Gastrocnemius medialis (tissue), 4 donors: ENCODE results near the gene OR6S1.

Experiments
- CTCF ChIP-seq, 5 experiments: fragments of 450-650 bp in 3 of 5; fragments of 200-600 bp in 2 of 5; sonication (generic) in 2 of 5; IDR thresholded peaks in 4 of 5; conservative IDR thresholded peaks in 1 of 5; 1 replicate in 4 of 5; 2 replicates in 1 of 5; pipeline ENCODE4 v1.5.1; 2016 to 2019; ENCODE audit warnings: antibody characterized with exemption in 5 of 5, mild to moderate bottlenecking in 3 of 5, moderate library complexity in 3 of 5
- POLR2A ChIP-seq, 2 donors: fragments of 450-650 bp; IDR thresholded peaks; one replicate each; pipeline ENCODE4 v1.6.1; 2017; ENCODE audit warnings: antibody characterized with exemption in 2 of 2, mild to moderate bottlenecking in 2 of 2, moderate library complexity in 2 of 2

- TF ChIP-seq CTCF (IDR thresholded peaks at IDR 0.05 in 4 of 5, conservative IDR thresholded peaks at IDR 0.05 in 1 of 5): no peak
- no peak for TF ChIP-seq POLR2A (IDR thresholded peaks at IDR 0.05)
Observed at GRCh38 chr14:20591235-20591634, 50.3 kb downstream of the OR6S1 start, which contains the start of gene RNASE12.
